GM23338 (cell line): Measurements from ENCODE around the gene ANO4. TPM values are rescaled to one million over a fixed set of nuclear protein-coding genes. Genes with fewer than 3 reads are reported as not detected.

Source experiments
- ATAC-seq: fragments of 200-7000 bp; cut with Tn5 transposase; 3 replicates; pipeline ENCODE4 v1.9.1; 2020
- DNase-seq: peaks from one replicate; pipeline ENCODE4 v3.0.0-alpha.2; 2015; ENCODE audit warnings: low spot score
- H2AFZ ChIP-seq: fragments of 200-600 bp; sonication (generic); 2 replicates; pipeline ENCODE4 v1.8.0; 2016; ENCODE audit warnings: antibody characterized with exemption, mild to moderate bottlenecking, moderate library complexity
- H3F3A ChIP-seq: fragments of 200-600 bp; sonication (generic); replicated peaks from 2 replicates; pipeline ENCODE4 v1.8.0; 2017; ENCODE audit warnings: antibody characterized with exemption, mixed run types, low read depth
- H3K27ac ChIP-seq: fragments of 200-600 bp; sonication (generic); 2 replicates; pipeline ENCODE4 v1.6.1; 2016; ENCODE audit warnings: low read depth
- H3K27me3 ChIP-seq: fragments of 200-600 bp; sonication (generic); 2 replicates; pipeline ENCODE4 v1.8.0; 2016; ENCODE audit warnings: mild to moderate bottlenecking, mixed run types, moderate library complexity; ENCODE audit not compliant: insufficient read depth
- H3K36me3 ChIP-seq: fragments of 200-600 bp; sonication (generic); 2 replicates; pipeline ENCODE4 v1.8.0; 2016; ENCODE audit warnings: mild to moderate bottlenecking; ENCODE audit not compliant: insufficient read depth
- H3K4me1 ChIP-seq: fragments of 200-600 bp; sonication (generic); 2 replicates; pipeline ENCODE4 v1.8.0; 2016; ENCODE audit warnings: mild to moderate bottlenecking, moderate library complexity; ENCODE audit not compliant: insufficient read depth
- H3K4me2 ChIP-seq: fragments of 200-600 bp; sonication (generic); 2 replicates; pipeline ENCODE4 v1.7.1; 2017; ENCODE audit warnings: mixed run types
- H3K4me3 ChIP-seq: fragments of 200-600 bp; sonication (generic); 2 replicates; pipeline ENCODE4 v1.6.1; 2016; ENCODE audit warnings: mixed run types
- H3K79me2 ChIP-seq: fragments of 200-600 bp; sonication (generic); replicated peaks from 2 replicates; pipeline ENCODE4 v1.8.0; 2017; ENCODE audit warnings: mild to moderate bottlenecking; ENCODE audit not compliant: insufficient read depth
- H3K9me2 ChIP-seq: fragments of 200-600 bp; sonication (generic); 2 replicates; pipeline ENCODE4 v1.8.0; 2017; ENCODE audit not compliant: insufficient read depth
- H4K20me1 ChIP-seq: fragments of 200-600 bp; sonication (generic); replicated peaks from 2 replicates; pipeline ENCODE4 v1.8.0; 2017; ENCODE audit warnings: mild to moderate bottlenecking; ENCODE audit not compliant: insufficient read depth
- H3K27ac Mint-ChIP-seq: 2 replicates; pipeline ENCODE4 v1.8.0; 2020; ENCODE audit warnings: inconsistent platforms, mild to moderate bottlenecking, moderate library complexity, mixed read lengths
- H3K27me3 Mint-ChIP-seq: 3 replicates; pipeline ENCODE4 v1.8.0; 2022; ENCODE audit warnings: low read depth, mild to moderate bottlenecking, moderate library complexity, mixed read lengths, inconsistent platforms; ENCODE audit not compliant: insufficient read depth, poor library complexity
- H3K36me3 Mint-ChIP-seq: 3 replicates; pipeline ENCODE4 v1.8.0; 2021; ENCODE audit warnings: low read depth, mild to moderate bottlenecking, inconsistent platforms, moderate library complexity, mixed read lengths
- H3K4me1 Mint-ChIP-seq: 3 replicates; pipeline ENCODE4 v1.8.0; 2020; ENCODE audit warnings: mild to moderate bottlenecking, inconsistent platforms, mixed read lengths
- H3K4me3 Mint-ChIP-seq: 3 replicates; pipeline ENCODE4 v1.8.0; 2021; ENCODE audit warnings: moderate library complexity, mild to moderate bottlenecking, inconsistent platforms, mixed read lengths
- H3K9me3 Mint-ChIP-seq: 3 replicates; pipeline ENCODE4 v1.8.0; 2020; ENCODE audit warnings: moderate library complexity, mild to moderate bottlenecking, inconsistent platforms, mixed read lengths
- CREB1 ChIP-seq: fragments of 250-450 bp; sonication (Bioruptor Pico); IDR thresholded peaks from 2 replicates; pipeline ENCODE4 v1.5.0; 2020; ENCODE audit warnings: low read depth, mild to moderate bottlenecking, moderate library complexity
- CTCF ChIP-seq, 2 experiments: fragments of 200-600 bp in 1 of 2; sonication (generic) in 1 of 2; conservative IDR thresholded peaks; 2 replicates each; pipeline versions ENCODE4 v1.5.1 to v1.6.1; 2016 to 2017; ENCODE audit warnings: antibody characterized with exemption in 2 of 2, low read depth in 2 of 2, mild to moderate bottlenecking in 2 of 2, moderate library complexity in 1 of 2
- ETS1 ChIP-seq: IDR thresholded peaks from 2 replicates; pipeline ENCODE4 v1.6.1; 2016; ENCODE audit warnings: antibody characterized with exemption
- EZH2 ChIP-seq: fragments of 200-600 bp; sonication (generic); IDR thresholded peaks from one replicate; pipeline ENCODE4 v1.8.0; 2017; ENCODE audit warnings: antibody characterized with exemption, mild to moderate bottlenecking, low read depth; ENCODE audit not compliant: unreplicated experiment
- EZH2phosphoT487 ChIP-seq: fragments of 200-600 bp; sonication (generic); IDR thresholded peaks from one replicate; pipeline ENCODE4 v1.8.1; 2018; ENCODE audit warnings: antibody characterized with exemption; ENCODE audit not compliant: unreplicated experiment
- JUNB ChIP-seq: IDR thresholded peaks from one replicate; pipeline ENCODE4 v1.6.1; 2016; ENCODE audit warnings: antibody characterized with exemption; ENCODE audit not compliant: unreplicated experiment
- NANOG ChIP-seq: IDR thresholded peaks from 2 replicates; pipeline ENCODE4 v1.6.1; 2016; ENCODE audit warnings: antibody characterized with exemption, borderline replicate concordance
- POLR2AphosphoS5 ChIP-seq: IDR thresholded peaks from 2 replicates; pipeline ENCODE4 v1.6.1; 2016; ENCODE audit warnings: antibody characterized with exemption, low read depth
- STAT1 ChIP-seq: IDR thresholded peaks from one replicate; pipeline ENCODE4 v1.6.1; 2016; ENCODE audit warnings: antibody characterized with exemption; ENCODE audit not compliant: unreplicated experiment
- ZNF114 ChIP-seq: fragments of 250-450 bp; sonication (Bioruptor Pico); IDR thresholded peaks from 2 replicates; pipeline ENCODE4 v1.5.0; 2020; ENCODE audit warnings: mild to moderate bottlenecking, moderate library complexity
- ZNF331 ChIP-seq: fragments of 250-450 bp; sonication (Bioruptor Pico); IDR thresholded peaks from 2 replicates; pipeline ENCODE4 v1.5.0; 2020; ENCODE audit warnings: low read depth, mild to moderate bottlenecking, moderate library complexity
- ZNF462 ChIP-seq: fragments of 250-450 bp; sonication (Bioruptor Pico); IDR thresholded peaks from 2 replicates; pipeline ENCODE4 v1.5.0; 2020; ENCODE audit warnings: mild to moderate bottlenecking, moderate library complexity
- polyA plus RNA-seq: library from polyadenylated mRNA; unstranded; fragments of >200 nt; fragmentation: Nextera tagmentation; extraction: Ambion mirVana; gene quantifications from 2 replicates; pipeline ENCODE4 v1.2.1, GENCODE V29; 2016
- total RNA-seq: library from RNA; depleted of rRNA; stranded (reverse); fragments of >200 nt; shearing (Covaris generic); gene quantifications from 2 replicates; pipeline ENCODE4 v1.2.3, GENCODE V29; 2014

ANO4 gene
- total and polyA plus RNA-seq, 2 experiments from 2014 or later, result 1.7 to 8.7 TPM

DNA sequence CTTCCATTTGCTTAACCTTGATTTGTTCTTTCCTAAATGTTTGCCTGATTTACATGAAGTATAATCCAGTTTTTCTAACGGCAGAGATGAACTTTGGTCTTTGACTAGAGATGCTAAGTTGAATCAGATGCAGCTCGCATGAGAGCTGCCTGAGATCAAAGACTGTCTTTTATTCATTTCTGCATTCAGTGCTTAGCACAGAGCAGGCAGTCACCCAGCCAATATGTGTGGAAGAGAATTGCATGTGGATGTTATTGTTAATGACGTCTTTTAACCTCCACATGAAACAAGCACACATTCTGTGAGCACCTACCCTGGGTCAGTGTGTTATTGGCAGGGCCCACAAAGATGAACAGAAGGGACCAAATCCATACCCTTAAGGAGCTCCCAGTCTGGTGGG lies 316.3 kb downstream of the ANO4 start:
- Histone ChIP-seq H3K9me2 (no peaks in the 10 kb centered on the region), H3K27me3 (no peaks in the 10 kb centered on the region), H2AFZ (no peak overlapping the region), H3K27ac (no peak overlapping the region), H3K79me2 (no peaks in the 10 kb centered on the region), H3K4me2 (no peak overlapping the region), H4K20me1 (no peaks in the 10 kb centered on the region), H3F3A (no peaks in the 10 kb centered on the region), H3K36me3 (no peaks in the 10 kb centered on the region), H3K4me3 (no peak overlapping the region), H3K4me1 (no peaks in the 10 kb centered on the region)
- H3K27ac Mint-ChIP-seq, result no peak overlapping the region
- no peak for TF ChIP-seq CREB1
- no peak for TF ChIP-seq NANOG
- H3K9me3 Mint-ChIP-seq, result no peaks in the 10 kb centered on the region
- peaks cover under 1% of the 10 kb centered on the region for H3K27me3 Mint-ChIP-seq
- H3K4me3 Mint-ChIP-seq, result no peak overlapping the region
- no peaks in the 10 kb centered on the region for H3K36me3 Mint-ChIP-seq
- DNase-seq, result no peak
- no peaks in the 10 kb centered on the region for H3K4me1 Mint-ChIP-seq
- no peak for ATAC-seq

DNA sequence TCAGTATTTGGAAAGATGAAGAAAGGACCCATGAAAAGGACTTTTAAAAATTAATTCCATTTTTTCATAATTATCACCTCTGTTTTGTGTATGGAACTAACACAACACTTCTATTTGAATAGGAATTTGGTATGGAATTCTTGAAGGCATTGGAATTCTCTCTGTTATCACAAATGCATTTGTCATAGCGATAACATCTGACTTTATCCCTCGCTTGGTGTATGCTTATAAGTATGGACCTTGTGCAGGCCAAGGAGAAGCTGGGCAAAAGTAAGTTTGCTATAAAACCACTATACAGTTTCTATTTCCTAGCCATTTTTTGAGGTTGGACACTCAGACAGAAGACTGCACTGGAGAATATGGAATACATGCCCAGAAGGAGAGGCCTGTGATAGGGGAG lies 316.9 kb downstream of the ANO4 start:
- no peak overlapping the region for H3K4me3 Mint-ChIP-seq
- H3K27ac ChIP-seq, result no peak overlapping the region
- no peaks in the 10 kb centered on the region for H3K4me1 ChIP-seq
- H3K4me1 Mint-ChIP-seq, result no peaks in the 10 kb centered on the region
- H4K20me1 ChIP-seq, result no peaks in the 10 kb centered on the region
- no peak overlapping the region for H3K4me2 ChIP-seq
- H3K79me2 ChIP-seq, result no peaks in the 10 kb centered on the region
- no peaks in the 10 kb centered on the region for H3K9me2 ChIP-seq
- no peak overlapping the region for H3K27ac Mint-ChIP-seq
- ATAC-seq (no peak), DNase-seq (no peak)
- no peaks in the 10 kb centered on the region for H3K27me3 ChIP-seq
- no peaks in the 10 kb centered on the region for H3K36me3 Mint-ChIP-seq
- H3F3A ChIP-seq, result no peaks in the 10 kb centered on the region
- no peak overlapping the region for H2AFZ ChIP-seq
- no peaks in the 10 kb centered on the region for H3K9me3 Mint-ChIP-seq
- no peak overlapping the region for H3K4me3 ChIP-seq
- no peaks in the 10 kb centered on the region for H3K36me3 ChIP-seq
- no peaks in the 10 kb centered on the region for H3K27me3 Mint-ChIP-seq
- no peak for TF ChIP-seq JUNB
- TF ChIP-seq CREB1, result no peak
- TF ChIP-seq ZNF331 (CRISPR knock-in tag), result no peak
- no peak for TF ChIP-seq ZNF114 (CRISPR knock-in tag)
- TF ChIP-seq ETS1, result no peak
- no peak for TF ChIP-seq CTCF (conservative IDR thresholded peaks at IDR 0.05; ENCODE audit: low read depth in 2 of 2)
- TF ChIP-seq POLR2AphosphoS5, result no peak
- TF ChIP-seq ZNF462 (CRISPR knock-in tag), result no peak
- no peak for TF ChIP-seq EZH2
- TF ChIP-seq STAT1, result no peak
- TF ChIP-seq EZH2phosphoT487, result no peak
- TF ChIP-seq NANOG, result no peak
